NCI-H2227 (cell line): Measurements from ENCODE around the gene PRR14L.
A peak's percentile ranks its signal among the peaks of the same experiment; 100 is the strongest.
"Not testable (repeated sequence)": the region's sequence is repeated elsewhere in the genome, so short reads cannot be mapped to it uniquely, and the experiment has no call there.

Experiments used
- DNase-seq: peaks from one replicate; lab custom pipeline; 2025; ENCODE audit not compliant: unreplicated experiment; lab: John Stamatoyannopoulos, UW

The PRR14L gene

GRCh38 chr22:31682751-31683150 is 67.2 kb downstream of the PRR14L start:
- no peak for DNase-seq

GRCh38 chr22:31681349-31682345 is 68.3 kb downstream of the PRR14L start:
- no peak for DNase-seq

- DNase-seq, result no peak
Observed at GRCh38 chr22:31680861-31681341, 69.0 kb downstream of the PRR14L start.

- no peak for DNase-seq
Observed at GRCh38 chr22:31678748-31679147, 71.2 kb downstream of the PRR14L start.

GRCh38 chr22:31676700-31677099 is 73.2 kb downstream of the PRR14L start:
- DNase-seq, result peak; percentile 95

- DNase-seq, result not testable (repeated sequence)
Observed at GRCh38 chr22:31674219-31674618, 75.7 kb downstream of the PRR14L start.

GRCh38 chr22:31668849-31669248 is 81.1 kb downstream of the PRR14L start:
- DNase-seq, result not testable (repeated sequence)

- DNase-seq, result no peak
Observed at GRCh38 chr22:31662668-31663037, 87.3 kb downstream of the PRR14L start.

GRCh38 chr22:31661851-31662667 is 87.9 kb downstream of the PRR14L start, which contains the start of gene PISD:
PISD (minus strand) TSS chr22:31662215; CDS start chr22:31662208, 7 bp downstream.
- DNase-seq, result peak; percentile 97

GRCh38 chr22:31660860-31661341 is 89.0 kb downstream of the PRR14L start:
- not testable (repeated sequence) for DNase-seq

- no peak for DNase-seq
Observed at GRCh38 chr22:31659246-31659645, 90.7 kb downstream of the PRR14L start.

- no peak for DNase-seq
Observed at GRCh38 chr22:31654408-31654807, 95.5 kb downstream of the PRR14L start.

- DNase-seq, result no peak
Observed at GRCh38 chr22:31653944-31654343, 96.0 kb downstream of the PRR14L start.

GRCh38 chr22:31652911-31653684 is 96.8 kb downstream of the PRR14L start:
- no peak for DNase-seq

- no peak for DNase-seq
Observed at GRCh38 chr22:31652088-31652487, 97.8 kb downstream of the PRR14L start.

GRCh38 chr22:31651664-31652063 is 98.3 kb downstream of the PRR14L start:
- DNase-seq, result no peak

GRCh38 chr22:31650391-31650790 is 99.5 kb downstream of the PRR14L start:
- no peak for DNase-seq

GRCh38 chr22:31647523-31648320 is 102.2 kb downstream of the PRR14L start:
- DNase-seq, result no peak

- DNase-seq, result no peak
Observed at GRCh38 chr22:31647066-31647465, 102.9 kb downstream of the PRR14L start.
